ENCODE results near the gene RUFY1. TPM values are rescaled to one million over a fixed set of nuclear protein-coding genes. Genes with fewer than 3 reads are reported as not detected.

Gene RUFY1
- total and polyA plus RNA-seq, 2 of the 13 experiments (the other 11 are each of a cell fraction or from before 2014, with no cell fraction given), result 19.9 to 31.9 TPM

DNA sequence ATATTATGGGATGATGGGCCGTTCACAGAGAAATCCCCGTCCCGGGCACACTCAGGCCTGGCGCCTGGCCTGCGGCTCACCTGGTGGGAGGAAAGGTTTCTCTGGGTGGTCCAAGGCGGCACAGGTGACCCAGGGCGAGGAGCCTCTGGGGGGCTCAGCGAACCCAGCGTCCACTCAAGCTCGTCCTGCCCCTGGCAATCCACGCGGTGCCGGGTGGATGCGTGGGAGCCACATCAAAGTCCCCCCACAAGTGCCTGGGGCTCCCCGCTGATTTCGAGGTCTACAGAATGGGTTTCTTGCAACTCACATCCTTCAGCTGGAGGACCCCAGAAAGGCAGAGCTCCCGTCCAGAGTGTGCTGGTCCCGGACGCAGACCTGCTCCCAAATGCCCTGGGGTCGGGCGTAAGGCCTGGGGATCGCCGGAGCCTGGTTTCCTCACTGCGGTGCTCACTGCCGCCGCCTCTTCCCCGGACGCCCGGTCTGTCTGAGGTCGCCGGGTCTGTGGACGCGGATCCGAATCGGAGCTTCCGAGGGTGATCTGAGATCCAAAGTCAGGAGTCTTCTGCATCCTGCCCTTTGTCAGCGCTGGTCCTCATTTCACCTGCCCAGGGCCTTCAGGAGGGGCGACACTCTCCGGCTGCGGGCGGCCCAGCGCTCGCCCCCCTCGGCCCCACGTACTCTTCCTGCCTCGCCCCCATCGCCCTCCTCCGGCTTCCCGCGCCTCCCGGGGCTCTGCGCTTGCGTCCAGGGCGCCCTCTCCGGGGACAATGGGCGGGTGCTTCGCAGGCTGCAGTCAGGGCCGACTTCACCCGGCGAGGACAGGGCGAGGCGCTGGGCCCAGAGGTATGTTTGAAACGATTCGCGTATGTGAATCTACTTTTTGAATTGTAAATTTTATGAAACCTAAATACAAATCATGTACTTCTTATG is 20.0 kb upstream of the RUFY1 start (continued):
- TF ChIP-seq, protein P1, sequence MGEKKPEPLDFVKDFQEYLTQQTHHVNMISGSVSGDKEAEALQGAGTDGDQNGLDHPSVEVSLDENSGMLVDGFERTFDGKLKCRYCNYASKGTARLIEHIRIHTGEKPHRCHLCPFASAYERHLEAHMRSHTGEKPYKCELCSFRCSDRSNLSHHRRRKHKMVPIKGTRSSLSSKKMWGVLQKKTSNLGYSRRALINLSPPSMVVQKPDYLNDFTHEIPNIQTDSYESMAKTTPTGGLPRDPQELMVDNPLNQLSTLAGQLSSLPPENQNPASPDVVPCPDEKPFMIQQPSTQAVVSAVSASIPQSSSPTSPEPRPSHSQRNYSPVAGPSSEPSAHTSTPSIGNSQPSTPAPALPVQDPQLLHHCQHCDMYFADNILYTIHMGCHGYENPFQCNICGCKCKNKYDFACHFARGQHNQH (CRISPR knock-in tag; IDR thresholded peaks at IDR 0.05), result peak; percentile 41; the same call in 1 of the 2 replicates
- no peak for TF ChIP-seq SOX6 (IDR thresholded peaks at IDR 0.05)
- 0 out of 2 replicates have a peak, but pooled peaks have one; percentile 18 for TF ChIP-seq SOX6 (CRISPR knock-in tag; IDR thresholded peaks at IDR 0.05)
- TF ChIP-seq TFDP2 (CRISPR knock-in tag; IDR thresholded peaks at IDR 0.05), result peak; percentile 32; the same call in 1 of the 2 replicates
- TF ChIP-seq ZNF644 (CRISPR knock-in tag; IDR thresholded peaks at IDR 0.05; ENCODE audit: low read depth), result no peak
- peak; percentile 32; the same call in 1 of the 2 replicates for TF ChIP-seq HDAC1 (CRISPR knock-in tag; IDR thresholded peaks at IDR 0.05)
- no peak for TF ChIP-seq BRD4 (CRISPR knock-in tag; IDR thresholded peaks at IDR 0.05)
- TF ChIP-seq TCF7L2 (IDR thresholded peaks at IDR 0.05; ENCODE audit: low read depth, low read length), result no peak
- no peak for TF ChIP-seq TRIM22 (IDR thresholded peaks at IDR 0.05)
- 0 out of 2 replicates have a peak, but pooled peaks have one; percentile 35 for TF ChIP-seq ZBTB38 (CRISPR knock-in tag; IDR thresholded peaks at IDR 0.05)
- peak; percentile 56; the same call in 1 of the 2 replicates for TF ChIP-seq GABPB1 (CRISPR knock-in tag; IDR thresholded peaks at IDR 0.05)
- TF ChIP-seq, protein P2, sequence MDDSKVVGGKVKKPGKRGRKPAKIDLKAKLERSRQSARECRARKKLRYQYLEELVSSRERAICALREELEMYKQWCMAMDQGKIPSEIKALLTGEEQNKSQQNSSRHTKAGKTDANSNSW (CRISPR knock-in tag; IDR thresholded peaks at IDR 0.05; ENCODE audit: borderline replicate concordance), result no peak
- peak; percentile 39; the same call in 1 of the 2 replicates for TF ChIP-seq UBTF (CRISPR knock-in tag; IDR thresholded peaks at IDR 0.05)
- TF ChIP-seq ZNF839 (CRISPR knock-in tag; IDR thresholded peaks at IDR 0.05; ENCODE audit: borderline replicate concordance), result no peak
- TF ChIP-seq DRAP1 (CRISPR knock-in tag; IDR thresholded peaks at IDR 0.05), result no peak
- 0 out of 2 replicates have a peak, but pooled peaks have one; percentile 30 for TF ChIP-seq IRF2 (CRISPR knock-in tag; IDR thresholded peaks at IDR 0.05)
- peak; percentile 55; the same call in 1 of the 2 replicates for TF ChIP-seq ZFP91 (CRISPR knock-in tag; IDR thresholded peaks at IDR 0.05; ENCODE audit: borderline replicate concordance)
